Measurements from ENCODE around the gene NPEPPS. TPM values are rescaled to one million over a fixed set of nuclear protein-coding genes. Genes with fewer than 3 reads are reported as not detected.
A peak's percentile ranks its signal among the peaks of the same experiment; 100 is the strongest.
"Not testable (repeated sequence)": the region's sequence is repeated elsewhere in the genome, so short reads cannot be mapped to it uniquely, and the experiment has no call there.

The NPEPPS gene
- total RNA-seq, 1 donor from 2014 or later = 107 TPM

DNA sequence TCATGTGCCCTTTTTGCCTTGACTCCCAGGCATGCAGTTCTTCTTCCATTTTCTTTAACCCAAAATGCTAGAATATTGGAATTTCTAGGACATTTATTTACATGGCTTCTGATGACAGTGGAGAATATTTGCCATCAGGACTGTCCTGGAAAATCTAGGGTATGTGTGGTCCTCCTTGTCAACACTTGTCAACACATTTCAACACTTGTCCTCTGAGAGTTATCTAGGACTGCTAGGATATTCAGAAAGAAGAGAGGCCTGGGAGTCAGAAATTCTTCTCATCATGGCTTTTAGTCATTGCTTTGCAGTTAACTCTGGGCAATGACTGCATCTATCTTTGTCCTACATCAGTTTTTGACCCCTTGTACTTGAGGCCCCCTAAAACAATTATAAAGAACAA lies 11.5 kb upstream of the NPEPPS start:
- H3K9me3 Mint-ChIP-seq (ENCODE audit: unreplicated experiment); H3K27me3 Mint-ChIP-seq (ENCODE audit: unreplicated experiment); H3K27ac Mint-ChIP-seq (ENCODE audit: unreplicated experiment); H3K36me3 Mint-ChIP-seq (ENCODE audit: low read depth, unreplicated experiment); H3K4me1 Mint-ChIP-seq (ENCODE audit: unreplicated experiment); H3K4me3 Mint-ChIP-seq (ENCODE audit: unreplicated experiment); DNase-seq (ENCODE audit: low spot score): not testable (repeated sequence)

GRCh38 chr17:47520279-47520678 lies 10.6 kb upstream of the NPEPPS start:
- H3K27ac Mint-ChIP-seq (ENCODE audit: unreplicated experiment); H3K9me3 Mint-ChIP-seq (ENCODE audit: unreplicated experiment); H3K27me3 Mint-ChIP-seq (ENCODE audit: unreplicated experiment); DNase-seq (ENCODE audit: low spot score); H3K4me1 Mint-ChIP-seq (ENCODE audit: unreplicated experiment); H3K36me3 Mint-ChIP-seq (ENCODE audit: low read depth, unreplicated experiment); H3K4me3 Mint-ChIP-seq (ENCODE audit: unreplicated experiment): not testable (repeated sequence)

- not testable (repeated sequence) for H3K4me3 Mint-ChIP-seq (ENCODE audit: unreplicated experiment); H3K4me1 Mint-ChIP-seq (ENCODE audit: unreplicated experiment); DNase-seq (ENCODE audit: low spot score); H3K36me3 Mint-ChIP-seq (ENCODE audit: low read depth, unreplicated experiment); H3K27ac Mint-ChIP-seq (ENCODE audit: unreplicated experiment); H3K27me3 Mint-ChIP-seq (ENCODE audit: unreplicated experiment); H3K9me3 Mint-ChIP-seq (ENCODE audit: unreplicated experiment)
These were observed 9.5 kb upstream of the NPEPPS start for GRCh38 chr17:47521434-47521833.

- H3K4me1 Mint-ChIP-seq (ENCODE audit: unreplicated experiment); H3K9me3 Mint-ChIP-seq (ENCODE audit: unreplicated experiment); H3K4me3 Mint-ChIP-seq (ENCODE audit: unreplicated experiment); DNase-seq (ENCODE audit: low spot score); H3K27me3 Mint-ChIP-seq (ENCODE audit: unreplicated experiment); H3K27ac Mint-ChIP-seq (ENCODE audit: unreplicated experiment); H3K36me3 Mint-ChIP-seq (ENCODE audit: low read depth, unreplicated experiment): not testable (repeated sequence)
These were observed 8.6 kb upstream of the NPEPPS start for GRCh38 chr17:47522341-47522740.

- peak; percentile 28 for DNase-seq (ENCODE audit: low spot score)
- H3K4me3 Mint-ChIP-seq (ENCODE audit: unreplicated experiment); H3K9me3 Mint-ChIP-seq (ENCODE audit: unreplicated experiment): not testable (repeated sequence)
These were observed 419 bp downstream of the NPEPPS start for GRCh38 chr17:47531233-47531820.

GRCh38 chr17:47539085-47539484 lies 8.2 kb downstream of the NPEPPS start:
- not testable (repeated sequence) for H3K27ac Mint-ChIP-seq (ENCODE audit: unreplicated experiment); H3K9me3 Mint-ChIP-seq (ENCODE audit: unreplicated experiment); H3K4me1 Mint-ChIP-seq (ENCODE audit: unreplicated experiment); H3K36me3 Mint-ChIP-seq (ENCODE audit: low read depth, unreplicated experiment); H3K27me3 Mint-ChIP-seq (ENCODE audit: unreplicated experiment); DNase-seq (ENCODE audit: low spot score)
- H3K4me3 Mint-ChIP-seq (ENCODE audit: unreplicated experiment) = peak overlapping the region; percentile 62

More at GRCh38 chr17:47531233-47531820, 419 bp downstream of the NPEPPS start:
- H3K4me1 Mint-ChIP-seq (ENCODE audit: unreplicated experiment); H3K27ac Mint-ChIP-seq (ENCODE audit: unreplicated experiment); H3K27me3 Mint-ChIP-seq (ENCODE audit: unreplicated experiment); H3K36me3 Mint-ChIP-seq (ENCODE audit: low read depth, unreplicated experiment): not testable (repeated sequence)

- not testable (repeated sequence) for H3K36me3 Mint-ChIP-seq (ENCODE audit: low read depth, unreplicated experiment); H3K27me3 Mint-ChIP-seq (ENCODE audit: unreplicated experiment); H3K9me3 Mint-ChIP-seq (ENCODE audit: unreplicated experiment); H3K4me3 Mint-ChIP-seq (ENCODE audit: unreplicated experiment); DNase-seq (ENCODE audit: low spot score); H3K4me1 Mint-ChIP-seq (ENCODE audit: unreplicated experiment); H3K27ac Mint-ChIP-seq (ENCODE audit: unreplicated experiment)
These were observed 10.8 kb downstream of the NPEPPS start for GRCh38 chr17:47541676-47542075.

DNA sequence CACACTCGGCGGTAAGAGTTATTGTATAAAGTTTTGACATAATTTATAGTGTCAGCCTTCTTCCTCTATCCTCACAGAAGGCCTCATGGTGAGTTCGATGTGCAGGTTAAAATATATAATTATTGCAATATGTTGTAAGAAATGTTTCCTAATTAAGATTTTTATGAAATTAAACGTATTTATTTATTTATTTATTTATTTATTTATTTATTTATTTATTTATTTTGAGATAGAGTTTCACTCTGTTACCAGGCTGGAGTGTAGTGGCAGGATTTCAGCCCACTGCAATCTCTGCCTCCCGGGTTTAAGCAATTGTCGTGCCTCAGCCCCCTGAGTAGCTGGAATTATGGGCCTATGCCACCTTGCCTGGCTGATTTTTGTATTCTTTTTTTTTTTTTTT lies 13.4 kb downstream of the NPEPPS start:
- H3K9me3 Mint-ChIP-seq (ENCODE audit: unreplicated experiment); H3K36me3 Mint-ChIP-seq (ENCODE audit: low read depth, unreplicated experiment); DNase-seq (ENCODE audit: low spot score); H3K4me3 Mint-ChIP-seq (ENCODE audit: unreplicated experiment); H3K27ac Mint-ChIP-seq (ENCODE audit: unreplicated experiment); H3K27me3 Mint-ChIP-seq (ENCODE audit: unreplicated experiment); H3K4me1 Mint-ChIP-seq (ENCODE audit: unreplicated experiment): not testable (repeated sequence)

DNA sequence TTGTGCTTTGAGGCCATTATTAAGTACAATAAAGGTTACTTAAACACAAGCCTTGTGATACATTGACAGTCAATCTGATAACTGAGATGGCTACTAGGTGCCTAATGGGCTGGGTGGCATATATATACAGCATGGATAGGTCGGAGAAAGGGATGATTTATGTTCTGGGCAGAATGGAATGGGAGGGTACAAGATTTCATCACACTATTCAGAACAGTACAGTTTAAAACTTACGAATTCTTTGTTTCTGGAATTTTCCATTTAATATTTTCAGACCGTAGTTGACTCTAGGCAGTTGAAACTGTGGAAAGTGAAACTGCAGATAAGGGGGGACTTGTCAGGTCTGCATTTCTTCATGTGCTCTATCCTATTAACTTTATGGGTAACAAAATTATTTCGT lies 23.8 kb downstream of the NPEPPS start:
- not testable (repeated sequence) for H3K36me3 Mint-ChIP-seq (ENCODE audit: low read depth, unreplicated experiment); DNase-seq (ENCODE audit: low spot score); H3K4me3 Mint-ChIP-seq (ENCODE audit: unreplicated experiment); H3K27ac Mint-ChIP-seq (ENCODE audit: unreplicated experiment); H3K9me3 Mint-ChIP-seq (ENCODE audit: unreplicated experiment); H3K4me1 Mint-ChIP-seq (ENCODE audit: unreplicated experiment); H3K27me3 Mint-ChIP-seq (ENCODE audit: unreplicated experiment)

DNA sequence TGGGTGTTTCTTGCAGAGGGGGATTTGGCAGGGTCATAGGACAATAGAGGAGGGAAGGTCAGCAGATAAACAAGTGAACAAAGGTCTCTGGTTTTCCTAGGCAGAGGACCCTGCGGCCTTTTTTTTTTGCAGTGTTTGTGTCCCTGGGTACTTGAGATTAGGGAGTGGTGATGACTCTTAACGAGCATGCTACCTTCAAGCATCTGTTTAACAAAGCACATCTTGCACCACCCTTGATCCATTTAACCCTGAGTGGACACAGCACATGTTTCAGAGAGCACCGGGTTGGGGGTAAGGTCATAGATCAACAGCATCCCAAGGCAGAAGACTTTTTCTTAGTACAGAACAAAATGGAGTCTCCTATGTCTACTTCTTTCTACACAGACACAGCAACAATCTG lies 25.2 kb downstream of the NPEPPS start:
- DNase-seq (ENCODE audit: low spot score); H3K36me3 Mint-ChIP-seq (ENCODE audit: low read depth, unreplicated experiment); H3K4me1 Mint-ChIP-seq (ENCODE audit: unreplicated experiment); H3K27me3 Mint-ChIP-seq (ENCODE audit: unreplicated experiment); H3K4me3 Mint-ChIP-seq (ENCODE audit: unreplicated experiment); H3K9me3 Mint-ChIP-seq (ENCODE audit: unreplicated experiment); H3K27ac Mint-ChIP-seq (ENCODE audit: unreplicated experiment): not testable (repeated sequence)

DNA sequence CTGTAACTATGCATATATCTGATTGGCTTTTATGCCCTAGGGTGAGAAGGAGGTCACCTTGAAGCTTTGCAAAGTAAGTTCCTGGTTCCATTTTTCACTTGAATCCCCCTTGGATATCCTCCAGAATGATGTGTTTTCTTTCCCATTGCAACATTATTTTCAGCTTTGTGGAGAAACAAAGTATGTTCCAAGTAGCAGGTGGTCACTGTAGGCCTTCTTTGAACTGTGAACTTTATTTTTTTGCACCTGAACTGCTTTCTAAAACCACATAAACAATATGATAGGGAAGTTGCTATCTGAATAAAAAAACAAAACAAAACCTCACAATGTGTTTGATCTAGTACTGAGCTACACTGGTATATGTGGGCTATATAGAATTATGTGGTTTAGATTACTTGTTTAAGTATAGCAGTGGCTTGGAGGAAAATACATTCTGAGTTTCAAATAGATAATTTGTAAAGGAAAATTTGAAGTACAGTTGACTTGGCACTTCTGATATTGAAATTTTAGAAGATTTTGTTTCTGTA lies 29.7 kb downstream of the NPEPPS start:
- not testable (repeated sequence) for H3K27ac Mint-ChIP-seq (ENCODE audit: unreplicated experiment); H3K36me3 Mint-ChIP-seq (ENCODE audit: low read depth, unreplicated experiment); H3K4me3 Mint-ChIP-seq (ENCODE audit: unreplicated experiment); H3K27me3 Mint-ChIP-seq (ENCODE audit: unreplicated experiment); H3K4me1 Mint-ChIP-seq (ENCODE audit: unreplicated experiment); H3K9me3 Mint-ChIP-seq (ENCODE audit: unreplicated experiment); DNase-seq (ENCODE audit: low spot score)

GRCh38 chr17:47561698-47562405 lies 30.9 kb downstream of the NPEPPS start:
- H3K9me3 Mint-ChIP-seq (ENCODE audit: unreplicated experiment); DNase-seq (ENCODE audit: low spot score); H3K27ac Mint-ChIP-seq (ENCODE audit: unreplicated experiment); H3K36me3 Mint-ChIP-seq (ENCODE audit: low read depth, unreplicated experiment); H3K4me3 Mint-ChIP-seq (ENCODE audit: unreplicated experiment); H3K4me1 Mint-ChIP-seq (ENCODE audit: unreplicated experiment); H3K27me3 Mint-ChIP-seq (ENCODE audit: unreplicated experiment): not testable (repeated sequence)
